HAP-1 (cell line): ENCODE results near the gene RBPMS2.

Experiments
- DNase-seq, 2 experiments: peaks; one replicate each; pipeline ENCODE4 v3.0.0-alpha.2; 2016 to 2020; ENCODE audit warnings: low spot score in 2 of 2
- H3K27me3 ChIP-seq: fragments of 250-450 bp; sonication (Bioruptor Pico); 2 replicates; pipeline ENCODE4 v1.5.1; 2020; ENCODE audit warnings: low read depth, mild to moderate bottlenecking, moderate library complexity
- H3K36me3 ChIP-seq: fragments of 250-450 bp; sonication (Bioruptor Pico); replicated peaks from 2 replicates; pipeline ENCODE4 v1.5.1; 2020; ENCODE audit warnings: mild to moderate bottlenecking
- H3K4me1 ChIP-seq: fragments of 250-450 bp; sonication (Bioruptor Pico); 2 replicates; pipeline ENCODE4 v1.5.1; 2020; ENCODE audit warnings: mild to moderate bottlenecking
- H3K4me3 ChIP-seq: fragments of 250-450 bp; sonication (Bioruptor Pico); 2 replicates; pipeline ENCODE4 v1.5.1; 2020; ENCODE audit warnings: mild to moderate bottlenecking, moderate library complexity
- H3K9me3 ChIP-seq: fragments of 250-450 bp; sonication (Bioruptor Pico); 2 replicates; pipeline ENCODE4 v1.5.1; 2020; ENCODE audit warnings: mild to moderate bottlenecking, moderate library complexity
- in situ Hi-C: fragments of 300-500 bp; cut with MboI; formaldehyde crosslinking; loops from 3 replicates; pipeline ENCODE4 v1.14.3; 2020; ENCODE audit warnings: low sequenced_read_pairs, inconsistent platforms, mixed read lengths

The RBPMS2 gene

DNA sequence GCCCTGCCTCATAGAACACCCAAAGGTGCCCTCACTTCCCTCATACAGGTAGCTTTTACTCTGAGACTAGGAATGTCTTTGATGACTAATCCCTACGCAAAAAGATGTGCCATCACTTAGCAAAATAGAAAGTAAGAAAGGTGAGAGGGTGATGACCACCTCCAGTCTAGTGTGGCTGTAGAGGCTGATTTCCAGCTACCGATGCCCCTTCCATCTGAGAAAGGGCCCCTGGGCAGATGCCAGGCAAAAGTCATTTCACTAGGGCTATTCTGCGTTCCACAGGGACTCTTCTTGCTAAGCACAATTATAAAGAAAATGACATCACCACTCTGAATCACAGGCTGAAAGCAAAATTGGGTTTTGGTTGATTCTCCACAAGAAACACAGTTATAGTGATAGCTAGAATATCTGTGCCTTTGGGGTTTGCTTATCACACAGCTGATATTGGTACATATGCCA, 77.4 kb downstream of the RBPMS2 start:
- no peak overlapping the region for H3K4me3 ChIP-seq
- no peak for DNase-seq
- H3K9me3 ChIP-seq = no peaks in the 10 kb centered on the region
- H3K27me3 ChIP-seq = no peaks in the 10 kb centered on the region
- in situ Hi-C loops = no loop called here
- H3K36me3 ChIP-seq = peaks cover 29% of the 10 kb centered on the region
- H3K4me1 ChIP-seq = peaks cover 45% of the 10 kb centered on the region

DNA sequence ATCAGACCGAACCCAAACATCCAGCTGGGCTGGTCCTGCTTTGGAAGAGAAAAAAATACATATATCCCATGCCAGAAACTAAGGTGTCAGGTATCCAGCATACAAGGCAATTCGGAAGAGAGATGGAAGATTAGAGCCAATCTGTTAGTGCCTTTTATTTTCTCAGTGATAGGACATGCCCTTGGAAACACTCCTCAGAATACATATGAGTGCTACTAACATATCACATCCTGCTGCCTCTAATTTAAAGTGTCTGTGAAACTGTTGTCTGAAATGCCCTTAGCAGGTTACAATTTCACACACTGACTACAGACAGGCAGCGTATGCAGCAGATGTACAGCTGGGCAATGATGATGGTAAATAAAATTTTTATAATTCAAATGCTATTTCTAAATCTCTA, 78.9 kb downstream of the RBPMS2 start:
- Histone ChIP-seq H3K4me1 (peaks cover 37% of the 10 kb centered on the region), H3K36me3 (peaks cover 34% of the 10 kb centered on the region), H3K4me3 (no peak overlapping the region), H3K27me3 (no peaks in the 10 kb centered on the region), H3K9me3 (no peaks in the 10 kb centered on the region)
- no peak for DNase-seq
- in situ Hi-C loops = no loop called here

DNA sequence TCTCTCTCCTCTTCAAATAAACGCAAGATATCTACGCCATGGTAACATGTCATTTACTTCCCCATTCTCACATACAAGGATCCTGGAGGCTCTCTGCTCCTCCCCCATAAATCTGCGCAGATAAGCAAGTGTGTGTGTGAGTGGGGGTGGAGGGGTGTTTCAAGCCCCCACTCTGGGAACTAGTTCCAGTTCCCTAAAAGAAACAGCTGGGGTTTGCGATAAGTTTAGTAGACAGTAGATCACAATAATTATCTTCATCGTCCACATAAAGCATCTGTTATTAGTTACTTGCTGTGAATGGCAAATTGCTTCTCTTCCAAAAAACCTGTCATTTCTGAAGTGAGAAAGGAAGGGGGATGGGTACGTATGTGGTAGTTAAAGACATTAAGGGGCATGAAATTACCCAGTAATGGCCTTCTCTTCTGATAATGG, 79.8 kb downstream of the RBPMS2 start:
- no peak for DNase-seq
- H3K4me3 ChIP-seq = no peak overlapping the region
- in situ Hi-C loops = no loop called here

DNA sequence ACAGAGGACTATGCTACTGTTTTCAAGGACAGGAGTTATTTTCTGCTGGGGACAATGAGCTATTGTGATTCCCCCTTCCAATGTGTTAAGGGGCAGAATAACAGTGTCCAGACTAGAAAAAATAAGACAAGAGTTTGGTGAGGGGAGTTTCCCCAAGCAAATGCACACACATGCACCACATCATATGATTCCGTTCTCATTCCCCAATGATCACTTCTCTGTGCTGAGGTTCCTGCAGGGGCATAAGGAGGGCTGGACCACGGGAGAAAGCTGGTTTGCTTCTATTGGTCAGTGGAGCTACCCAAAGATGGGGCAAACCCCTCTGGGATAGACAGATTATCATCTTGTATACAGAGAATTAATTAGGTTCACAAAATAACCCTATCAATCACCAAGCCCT, 80.6 kb downstream of the RBPMS2 start:
- Histone ChIP-seq H3K36me3 (peaks cover 45% of the 10 kb centered on the region), H3K27me3 (no peaks in the 10 kb centered on the region), H3K4me1 (peaks cover 22% of the 10 kb centered on the region), H3K4me3 (no peak overlapping the region), H3K9me3 (no peaks in the 10 kb centered on the region)
- DNase-seq = no peak
- in situ Hi-C loops = no loop called here

More for the DNA sequence above, 79.8 kb downstream of the RBPMS2 start:
- peaks cover 29% of the 10 kb centered on the region for H3K4me1 ChIP-seq
- no peaks in the 10 kb centered on the region for H3K27me3 ChIP-seq
- H3K9me3 ChIP-seq = no peaks in the 10 kb centered on the region
- H3K36me3 ChIP-seq = peaks cover 42% of the 10 kb centered on the region

DNA sequence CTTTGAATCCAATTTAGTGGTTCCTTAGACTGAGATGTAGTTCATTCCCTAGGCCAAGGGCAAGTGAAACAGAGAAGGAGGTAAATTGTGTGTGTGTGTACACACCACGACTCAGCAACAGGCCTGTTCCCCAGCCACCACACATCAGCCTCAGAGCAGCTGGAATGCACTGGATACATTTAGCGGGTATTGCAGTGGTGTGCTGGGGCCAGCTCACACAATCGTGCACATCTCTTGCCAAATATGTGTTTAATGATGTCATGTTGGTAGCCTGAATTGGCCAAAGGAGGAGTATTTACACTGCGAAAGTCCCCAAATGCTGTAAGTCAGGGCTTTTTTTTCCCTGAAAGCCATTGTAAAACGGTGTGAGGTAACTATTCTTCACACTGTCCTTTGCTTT, 82.3 kb downstream of the RBPMS2 start:
- no peak for DNase-seq
- in situ Hi-C loops = no loop called here
- Histone ChIP-seq H3K4me1 (peaks cover 21% of the 10 kb centered on the region), H3K36me3 (peaks cover 60% of the 10 kb centered on the region), H3K9me3 (no peaks in the 10 kb centered on the region), H3K4me3 (no peak overlapping the region), H3K27me3 (no peaks in the 10 kb centered on the region)

DNA sequence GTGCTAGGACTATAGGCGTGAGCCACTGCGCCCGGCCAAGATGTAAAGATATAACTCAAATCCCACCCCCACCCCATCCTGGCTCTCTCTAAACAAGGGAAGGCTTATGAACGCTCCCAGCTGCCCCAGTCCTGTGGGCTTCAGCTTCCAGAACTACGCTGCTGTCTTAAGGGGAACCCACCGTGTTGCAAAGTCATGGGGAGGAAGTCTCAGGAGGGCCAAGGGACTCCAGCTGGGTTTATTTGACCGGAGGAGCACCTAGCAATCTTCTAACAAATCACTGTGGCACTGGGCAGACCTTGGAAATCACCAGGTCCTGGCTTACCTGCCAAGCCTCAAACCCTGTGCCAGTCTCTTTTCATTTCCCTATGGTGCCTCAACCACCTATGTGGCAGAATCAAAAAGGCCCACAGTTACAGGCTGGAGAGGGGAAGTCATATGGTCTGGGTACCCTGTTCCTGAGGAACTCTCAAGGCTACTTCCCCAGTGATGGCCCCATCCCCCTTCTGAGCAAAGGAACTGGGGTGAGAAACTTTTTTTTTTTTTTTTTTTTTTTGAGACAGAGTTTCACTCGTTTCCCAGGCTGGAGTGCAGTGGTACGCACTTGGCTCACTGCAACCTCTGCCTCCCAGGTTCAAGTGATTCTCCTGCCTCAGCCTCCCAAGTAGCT, 83.4 kb downstream of the RBPMS2 start:
- H3K36me3 ChIP-seq = peaks cover 71% of the 10 kb centered on the region
- H3K4me1 ChIP-seq = peaks cover 21% of the 10 kb centered on the region
- no peak for DNase-seq
- H3K27me3 ChIP-seq = no peaks in the 10 kb centered on the region
- H3K9me3 ChIP-seq = no peaks in the 10 kb centered on the region
- H3K4me3 ChIP-seq = no peak overlapping the region
- in situ Hi-C loops = no loop called here

DNA sequence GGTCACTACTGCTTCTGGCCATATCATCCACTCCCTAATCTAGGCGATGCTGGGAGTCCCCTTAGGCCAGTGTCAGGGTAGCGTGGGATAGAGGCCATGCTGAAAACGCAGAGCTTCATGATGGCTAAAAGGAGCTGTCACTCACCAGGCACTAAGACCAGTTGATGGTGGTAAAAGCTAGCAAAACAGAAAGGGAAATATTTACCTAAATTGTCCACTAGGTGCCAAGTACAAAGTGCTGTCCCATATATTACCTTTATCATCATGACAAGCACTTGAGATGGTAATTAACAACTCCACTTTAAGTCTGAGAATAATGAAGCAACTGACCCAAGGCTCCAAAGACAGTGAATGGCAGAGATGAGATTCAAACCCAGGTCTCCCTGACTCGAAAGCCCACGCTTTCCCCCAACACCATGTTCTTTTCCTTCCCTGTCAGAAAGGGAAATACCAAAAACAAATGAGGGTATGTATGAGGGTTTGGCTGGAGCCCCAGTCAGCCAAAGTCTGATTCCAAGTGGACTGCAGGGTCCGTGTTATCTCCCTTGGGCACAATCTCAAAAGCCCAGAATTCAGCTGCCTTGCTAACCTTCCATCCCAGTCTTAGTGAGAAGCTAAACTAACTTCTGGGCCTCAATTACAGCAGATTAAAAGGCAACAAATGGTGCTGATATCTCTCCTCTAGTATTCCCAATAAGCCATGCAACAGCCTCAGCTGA, 84.7 kb downstream of the RBPMS2 start:
- in situ Hi-C loops = no loop called here
- peaks cover 79% of the 10 kb centered on the region for H3K36me3 ChIP-seq
- H3K9me3 ChIP-seq = no peaks in the 10 kb centered on the region
- peaks cover 20% of the 10 kb centered on the region for H3K4me1 ChIP-seq
- H3K27me3 ChIP-seq = no peaks in the 10 kb centered on the region
- H3K4me3 ChIP-seq = no peak overlapping the region
- no peak for DNase-seq

DNA sequence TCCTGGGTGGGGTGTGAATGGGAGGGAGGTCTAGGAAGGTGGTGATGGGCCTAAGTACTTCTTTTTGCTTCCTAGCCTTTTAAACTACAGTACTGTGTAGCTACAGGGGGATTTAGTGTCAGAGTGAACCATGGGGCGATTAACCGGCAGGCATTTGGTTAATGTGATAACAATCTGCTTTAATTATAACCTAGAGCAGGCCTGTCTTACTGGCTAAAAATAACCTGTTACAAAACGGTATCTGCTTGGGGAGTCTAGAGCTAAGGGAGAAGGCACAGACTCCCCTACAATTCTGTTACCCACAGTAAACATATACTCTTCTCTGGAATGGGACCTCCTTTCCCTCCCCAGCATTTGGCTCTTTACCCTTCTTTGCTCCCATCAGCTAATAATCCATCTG, 85.4 kb downstream of the RBPMS2 start:
- no peaks in the 10 kb centered on the region for H3K9me3 ChIP-seq
- peaks cover 12% of the 10 kb centered on the region for H3K4me1 ChIP-seq
- H3K4me3 ChIP-seq = no peak overlapping the region
- DNase-seq = no peak
- H3K27me3 ChIP-seq = no peaks in the 10 kb centered on the region
- H3K36me3 ChIP-seq = peaks cover 78% of the 10 kb centered on the region
- in situ Hi-C loops = no loop called here
